Measurements from ENCODE around the gene CRP. TPM values are rescaled to one million over a fixed set of nuclear protein-coding genes. Genes with fewer than 3 reads are reported as not detected.
"Not testable (repeated sequence)": the region's sequence is repeated elsewhere in the genome, so short reads cannot be mapped to it uniquely, and the experiment has no call there.

Gene CRP
- total and polyA plus RNA-seq, 2 of the 13 experiments (the other 11 are each of a cell fraction or from before 2014, with no cell fraction given), result not detected

DNA sequence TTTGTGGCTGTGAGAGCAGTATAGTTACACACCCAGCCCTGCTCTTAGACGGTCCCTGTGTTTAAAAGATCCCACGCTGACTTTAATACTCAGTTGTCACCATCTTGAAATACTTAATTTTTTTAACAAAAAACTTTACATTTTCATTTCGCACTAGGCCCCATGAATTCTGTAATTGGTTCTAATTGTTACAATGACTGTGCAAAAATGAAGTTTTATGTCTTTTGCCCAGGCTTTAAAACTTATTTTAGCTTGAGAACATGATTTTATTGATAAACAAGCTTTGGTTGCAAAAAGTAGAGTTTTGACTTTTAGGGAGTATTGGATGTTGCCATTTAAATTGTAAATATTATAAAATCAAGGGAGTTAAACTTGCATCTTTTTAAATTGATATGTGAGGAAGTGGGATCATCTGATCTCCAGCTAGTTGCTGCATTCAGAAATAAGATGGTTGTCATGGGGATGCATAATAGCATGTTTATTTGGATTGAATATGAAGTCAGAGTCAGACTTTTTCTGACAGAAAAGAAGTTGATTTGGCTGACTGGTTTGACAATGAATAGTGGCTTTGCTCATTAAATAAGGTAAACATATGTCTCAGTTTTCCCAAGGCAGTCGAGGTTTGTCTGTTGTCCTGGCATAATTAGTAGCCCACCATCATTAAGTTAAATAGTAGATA is 23.0 kb upstream of the CRP start:
- Histone ChIP-seq H2AFZ (ENCODE audit: low read length) (no peak overlapping the region), H3K9me3 (ENCODE audit: low read length) (no peaks in the 10 kb centered on the region), H3K9ac (ENCODE audit: insufficient read depth, low read depth, low read length) (no peak overlapping the region), H3K4me3 (replicated peaks in 1 of 3; ENCODE audit: insufficient read depth in 1 of 3, low read depth in 2 of 3, low read length in 3 of 3) (no peak overlapping the region), H3K4me2 (ENCODE audit: low read depth, low read length) (no peak overlapping the region), H3K27ac (ENCODE audit: extremely low read length, insufficient read depth, low read length) (no peak overlapping the region), H3K79me2 (ENCODE audit: insufficient read depth, low read length) (no peaks in the 10 kb centered on the region), H3K36me3 (replicated peaks in 1 of 2; ENCODE audit: control insufficient read depth in 1 of 2, insufficient read depth in 2 of 2, low read length in 2 of 2) (no peaks in the 10 kb centered on the region), H3K4me1 (ENCODE audit: insufficient read depth, low read length) (no peaks in the 10 kb centered on the region), H4K20me1 (ENCODE audit: insufficient read depth, low read length) (no peaks in the 10 kb centered on the region), H3K27me3 (ENCODE audit: control insufficient read depth in 1 of 2, insufficient read depth in 2 of 2, low read length in 2 of 2) (no peaks in the 10 kb centered on the region)
- BruUV-seq (replicated peaks), result no TSS peak
- CTCF ChIA-PET (ENCODE audit: low intra/inter-chr PET ratio, low total read pairs), result no interaction called here
- in situ Hi-C loops (cut with HindIII; ENCODE audit: extremely low pct_ligation_motif_present, low pct_unique_long_range_greater_than_20kb), result no loop called here
- intact Hi-C loops (cut with micrococcal nuclease; ENCODE audit: unreplicated experiment), result no loop called here
- TF ChIP-seq PCBP1 (IDR thresholded peaks at IDR 0.05; ENCODE audit: borderline replicate concordance, low read depth, low read length) (no peak), NFE2L2 (IDR thresholded peaks at IDR 0.05; ENCODE audit: low read length) (peak; percentile 64), CHCHD3 (CRISPR knock-in tag; IDR thresholded peaks at IDR 0.05) (no peak), TMF1 (CRISPR knock-in tag; IDR thresholded peaks at IDR 0.05; ENCODE audit: low read depth) (no peak), DNMT3B (CRISPR knock-in tag; conservative IDR thresholded peaks at IDR 0.05) (no peak)
- TF ChIP-seq, protein P1, sequence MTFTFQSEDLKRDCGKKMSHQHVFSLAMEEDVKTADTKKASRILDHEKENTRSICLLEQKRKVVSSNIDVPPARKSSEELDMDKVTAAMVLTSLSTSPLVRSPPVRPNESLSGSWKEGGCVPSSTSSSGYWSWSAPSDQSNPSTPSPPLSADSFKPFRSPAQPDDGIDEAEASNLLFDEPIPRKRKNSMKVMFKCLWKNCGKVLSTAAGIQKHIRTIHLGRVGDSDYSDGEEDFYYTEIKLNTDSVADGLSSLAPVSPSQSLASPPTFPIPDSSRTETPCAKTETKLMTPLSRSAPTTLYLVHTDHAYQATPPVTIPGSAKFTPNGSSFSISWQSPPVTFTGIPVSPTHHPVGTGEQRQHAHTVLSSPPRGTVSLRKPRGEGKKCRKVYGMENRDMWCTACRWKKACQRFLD (CRISPR knock-in tag; IDR thresholded peaks at IDR 0.05; ENCODE audit: borderline replicate concordance), result no peak
- FAIRE-seq (no peak), ATAC-seq (no peak), DNase-seq (ENCODE audit: low spot score) (no peak)
- POLR2A ChIA-PET, result no interaction called here
- WGBS (ENCODE audit: low lambda C conversion rate), result 21% methylated on average over 4 of the region's 4 CpGs

DNA sequence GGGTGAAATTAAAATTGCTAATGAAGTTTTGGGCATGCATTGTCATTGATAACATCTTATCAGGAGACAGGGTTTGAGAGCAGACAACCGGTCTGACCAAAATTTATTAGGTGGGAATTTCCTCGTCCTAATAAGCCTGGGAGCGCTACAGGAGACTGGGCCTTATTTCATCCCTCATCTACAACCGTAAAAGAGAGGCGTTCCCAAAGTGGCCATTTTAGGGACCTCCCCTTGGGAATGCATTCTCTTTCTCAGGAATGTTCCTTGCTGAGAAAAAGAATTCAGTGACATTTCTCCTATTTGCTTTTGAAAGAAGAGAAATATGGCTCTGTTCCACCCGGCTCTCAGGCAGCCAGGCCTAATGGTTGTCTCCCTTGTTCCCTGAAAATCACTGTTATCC is 8.8 kb upstream of the CRP start:
- H2AFZ ChIP-seq (ENCODE audit: low read length); DNase-seq (ENCODE audit: low spot score); H3K36me3 ChIP-seq (replicated peaks in 1 of 2; ENCODE audit: control insufficient read depth in 1 of 2, insufficient read depth in 2 of 2, low read length in 2 of 2); H3K9ac ChIP-seq (ENCODE audit: insufficient read depth, low read depth, low read length); H3K4me2 ChIP-seq (ENCODE audit: low read depth, low read length); FAIRE-seq; H3K27me3 ChIP-seq (ENCODE audit: control insufficient read depth in 1 of 2, insufficient read depth in 2 of 2, low read length in 2 of 2); H4K20me1 ChIP-seq (ENCODE audit: insufficient read depth, low read length); H3K27ac ChIP-seq (ENCODE audit: extremely low read length, insufficient read depth, low read length); CTCF ChIA-PET (ENCODE audit: low intra/inter-chr PET ratio, low total read pairs); ATAC-seq; H3K4me1 ChIP-seq (ENCODE audit: insufficient read depth, low read length); in situ Hi-C loops (cut with HindIII; ENCODE audit: extremely low pct_ligation_motif_present, low pct_unique_long_range_greater_than_20kb); BruUV-seq (replicated peaks); H3K4me3 ChIP-seq (replicated peaks in 1 of 3; ENCODE audit: insufficient read depth in 1 of 3, low read depth in 2 of 3, low read length in 3 of 3); H3K79me2 ChIP-seq (ENCODE audit: insufficient read depth, low read length); POLR2A ChIA-PET; intact Hi-C loops (cut with micrococcal nuclease; ENCODE audit: unreplicated experiment): not testable (repeated sequence)
- WGBS (ENCODE audit: low lambda C conversion rate), result 37% methylated on average over 3 of the region's 6 CpGs
- peaks cover 32% of the 10 kb centered on the region for H3K9me3 ChIP-seq (ENCODE audit: low read length)

Data from HepG2 (cell line).